PC-9 (cell line): ENCODE data around the gene EPB41L4A.

Experiments used
- CTCF ChIP-seq: fragments of 200-600 bp; sonication (generic); conservative IDR thresholded peaks from 2 replicates; pipeline ENCODE4 v1.6.1; 2017; ENCODE audit warnings: mixed run types, antibody characterized with exemption, mild to moderate bottlenecking, moderate library complexity
- EZH2 ChIP-seq: fragments of 200-600 bp; sonication (generic); IDR thresholded peaks from 2 replicates; pipeline ENCODE4 v1.8.0; 2017; ENCODE audit warnings: antibody characterized with exemption, low read depth

- TF ChIP-seq EZH2 = no peak
- no peak for TF ChIP-seq CTCF
These were observed 33.1 kb downstream of the EPB41L4A start for GRCh38 chr5:112385969-112386368.
